ENCODE data around the gene CNTN5.

Gene CNTN5

DNA sequence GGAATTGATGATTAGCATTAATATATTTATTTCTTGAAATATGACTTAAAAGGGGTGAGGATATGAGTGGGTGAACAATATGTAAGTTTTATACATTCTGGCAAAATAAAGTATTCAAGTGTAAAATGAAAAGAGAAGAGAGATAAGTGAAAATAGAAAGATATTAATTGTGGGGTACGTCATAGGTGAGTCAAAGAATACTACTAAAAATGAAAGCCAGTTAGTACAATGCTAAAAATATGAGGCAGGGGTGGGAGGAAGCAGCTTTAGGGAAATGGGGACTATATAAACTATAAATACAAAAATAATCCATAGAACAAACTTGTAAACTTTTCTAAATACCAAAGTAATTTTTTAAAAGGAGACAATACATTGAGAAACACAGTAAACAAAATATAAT, 661.4 kb downstream of the CNTN5 start:
- no peak for DNase-seq (ENCODE audit: low spot score)
- Histone ChIP-seq H3K4me3 (no peak overlapping the region), H3K27ac (no peak overlapping the region)
- TF ChIP-seq CTCF (IDR thresholded peaks at IDR 0.05), result no peak

DNA sequence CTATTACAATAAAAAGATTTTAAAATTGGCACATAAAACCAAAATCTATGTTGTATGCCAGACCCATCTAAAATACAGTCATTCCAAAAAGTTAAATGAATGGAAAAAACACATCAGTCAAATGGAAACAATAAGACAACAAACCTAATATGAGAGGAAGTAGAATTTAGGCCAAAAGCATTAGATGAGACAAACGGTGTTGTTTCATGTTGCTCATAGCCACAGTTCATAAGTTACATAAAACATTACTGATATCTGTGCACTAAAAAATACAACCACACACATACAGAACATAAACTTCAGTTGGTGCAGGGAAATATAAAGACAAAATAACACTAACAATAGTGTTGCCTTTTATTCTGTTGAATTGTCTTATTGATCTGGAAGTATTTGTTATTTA, 661.9 kb downstream of the CNTN5 start:
- TF ChIP-seq CTCF (IDR thresholded peaks at IDR 0.05), result no peak

GRCh38 chr11:99683933-99684332, 663.2 kb downstream of the CNTN5 start:
- no peak for TF ChIP-seq CTCF (IDR thresholded peaks at IDR 0.05)
- H3K27ac ChIP-seq, result no peak overlapping the region
- DNase-seq (ENCODE audit: low spot score), result no peak
- H3K4me3 ChIP-seq, result no peak overlapping the region

More for the DNA sequence above, 661.9 kb downstream of the CNTN5 start:
- no peak for DNase-seq (ENCODE audit: low spot score)
- Histone ChIP-seq H3K4me3 (no peak overlapping the region), H3K27ac (no peak overlapping the region)

GRCh38 chr11:99686838-99687237, 666.1 kb downstream of the CNTN5 start:
- no peak overlapping the region for H3K4me3 ChIP-seq
- DNase-seq (ENCODE audit: low spot score), result no peak
- TF ChIP-seq CTCF (IDR thresholded peaks at IDR 0.05), result no peak
- H3K27ac ChIP-seq, result no peak overlapping the region

DNA sequence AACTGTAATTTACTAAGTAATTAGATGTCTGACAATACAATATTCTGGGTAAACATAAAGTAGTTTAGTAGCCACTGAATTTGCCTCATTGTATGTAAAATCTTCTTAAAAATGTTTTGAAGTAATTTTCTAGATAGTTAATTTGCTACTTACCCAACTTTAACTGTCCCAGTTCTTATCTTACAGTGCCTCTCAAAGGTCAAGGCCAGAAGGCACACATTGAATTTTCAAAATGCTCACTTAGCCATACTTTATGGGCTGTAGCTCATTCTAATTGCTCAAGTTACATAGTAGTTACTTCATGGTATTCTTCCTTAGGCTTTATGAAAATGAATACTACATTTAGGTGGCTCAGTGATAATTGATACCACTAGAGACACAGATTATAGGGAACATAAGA, 666.6 kb downstream of the CNTN5 start:
- TF ChIP-seq CTCF (IDR thresholded peaks at IDR 0.05), result no peak
- no peak overlapping the region for H3K27ac ChIP-seq
- H3K4me3 ChIP-seq, result no peak overlapping the region
- DNase-seq (ENCODE audit: low spot score), result no peak

- no peak for TF ChIP-seq CTCF (IDR thresholded peaks at IDR 0.05)
- Histone ChIP-seq H3K27ac (no peak overlapping the region), H3K4me3 (no peak overlapping the region)
- DNase-seq (ENCODE audit: low spot score), result no peak
These were observed 673.3 kb downstream of the CNTN5 start for GRCh38 chr11:99693941-99694492.

GRCh38 chr11:99695106-99695505, 674.4 kb downstream of the CNTN5 start:
- TF ChIP-seq CTCF (IDR thresholded peaks at IDR 0.05), result no peak
- no peak for DNase-seq (ENCODE audit: low spot score)
- Histone ChIP-seq H3K27ac (no peak overlapping the region), H3K4me3 (no peak overlapping the region)

Measured in coronary artery (tissue), 2 donors.